HG02884 (cell line): ENCODE measurements around the gene E2F6.

Experiments
- ATAC-seq: cut with Tn5 transposase; IDR thresholded peaks from one replicate; pipeline ENCODE4 v1.9.1; 2021; ENCODE audit warnings: mild to moderate bottlenecking, moderate library complexity; ENCODE audit not compliant: unreplicated experiment

Gene E2F6

DNA sequence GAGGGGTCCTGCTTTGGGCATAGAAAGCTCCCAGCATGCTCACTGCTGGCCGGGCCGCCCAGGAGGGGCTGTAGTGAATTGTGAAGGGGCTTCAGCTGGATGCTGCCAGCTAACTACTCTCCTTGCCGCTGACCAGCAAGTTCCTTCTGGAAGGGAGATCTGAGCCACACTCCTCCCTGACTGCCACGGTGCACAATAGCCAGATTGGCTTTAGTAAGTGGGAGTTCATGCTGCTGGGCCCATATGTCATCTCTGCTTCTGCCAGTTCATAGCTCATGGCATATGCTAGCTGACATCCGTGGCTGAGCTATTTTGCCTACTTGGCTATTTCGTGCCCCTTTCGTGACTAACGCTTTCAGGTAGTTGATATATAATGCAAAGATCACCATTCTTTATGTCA is 69.9 kb downstream of the E2F6 start:
- no peak for ATAC-seq

DNA sequence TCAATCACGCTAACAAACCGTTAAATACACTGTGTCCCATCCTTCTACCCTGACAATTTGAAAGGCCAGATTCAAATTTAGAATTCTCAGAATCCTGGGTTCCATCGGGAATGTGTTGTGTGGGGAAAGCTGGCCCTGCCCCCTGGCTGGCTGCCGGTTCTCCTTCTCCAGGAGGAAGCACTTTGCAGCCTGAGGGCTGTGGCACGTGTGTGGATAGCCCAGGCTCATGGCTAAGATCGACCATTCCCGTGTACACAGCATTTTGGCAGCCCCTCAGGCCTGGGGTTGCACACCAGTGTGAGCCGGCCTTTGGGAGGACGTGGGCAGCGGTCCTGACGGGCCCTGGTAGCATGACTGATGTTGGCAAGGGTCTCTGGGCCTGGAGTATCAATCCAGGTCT is 70.6 kb downstream of the E2F6 start:
- ATAC-seq: no peak
